GM13977 (cell line): ENCODE measurements around the gene OTOGL.

Source experiments
- DNase-seq: peaks from one replicate; pipeline ENCODE4 v3.0.0; 2012; ENCODE audit warnings: low spot score
- CTCF ChIP-seq: IDR thresholded peaks from 2 replicates; pipeline ENCODE4 v1.5.1; 2012; ENCODE audit warnings: mild to moderate bottlenecking, control low read depth; ENCODE audit not compliant: insufficient read depth; ENCODE audit errors: extremely low read depth, missing control alignments
- in situ Hi-C: fragments of 300-500 bp; cut with MboI; formaldehyde crosslinking; loops from one replicate; pipeline ENCODE4 v1.12.0; 2022; ENCODE audit warnings: low sequenced_read_pairs, low pct_unique_long_range_greater_than_20kb, mixed read lengths, inconsistent platforms; ENCODE audit not compliant: unreplicated experiment

The OTOGL gene

GRCh38 chr12:80419644-80420043 lies 320.3 kb downstream of the OTOGL start:
- DNase-seq, result no peak
- in situ Hi-C loops, result no loop called here
- TF ChIP-seq CTCF, result no peak

GRCh38 chr12:80420075-80420474 lies 320.7 kb downstream of the OTOGL start:
- no peak for TF ChIP-seq CTCF

GRCh38 chr12:80422550-80422949 lies 323.2 kb downstream of the OTOGL start:
- TF ChIP-seq CTCF, result no peak
- in situ Hi-C loops, result no loop called here
- DNase-seq, result no peak

More at GRCh38 chr12:80420075-80420474, 320.7 kb downstream of the OTOGL start:
- DNase-seq, result no peak
- in situ Hi-C loops, result no loop called here
